A204.1 (cell line): ENCODE measurements around the gene INPP5D.
A peak's percentile ranks its signal among the peaks of the same experiment; 100 is the strongest.
"Not testable (repeated sequence)": the region's sequence is repeated elsewhere in the genome, so short reads cannot be mapped to it uniquely, and the experiment has no call there.

Experiments
- FAIRE-seq: peaks from 2 replicates; lab custom pipeline; 2012; peaks lifted over from hg19 to GRCh38; lab: Jason Lieb, UNC

INPP5D gene

DNA sequence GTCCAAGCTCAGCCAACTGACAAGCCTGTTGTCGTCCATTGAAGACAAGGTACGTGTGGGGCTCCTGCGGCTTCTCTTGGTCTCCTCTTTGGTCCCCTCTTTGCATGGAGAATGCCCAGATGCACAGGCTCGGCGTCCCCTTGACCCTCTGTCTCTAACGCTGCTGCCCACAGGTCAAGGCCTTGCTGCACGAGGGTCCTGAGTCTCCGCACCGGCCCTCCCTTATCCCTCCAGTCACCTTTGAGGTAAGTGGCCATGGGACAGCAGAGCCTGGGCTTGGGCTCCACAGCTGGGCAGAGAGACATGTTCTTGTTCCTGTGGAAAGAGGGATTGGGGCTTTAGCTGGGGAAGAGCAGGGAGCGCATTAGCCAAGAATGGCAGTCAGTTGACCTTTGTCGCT lies 86.1 kb downstream of the INPP5D start:
- no peak for FAIRE-seq

- no peak for FAIRE-seq
Observed at GRCh38 chr2:233147136-233147828, 87.1 kb downstream of the INPP5D start.

- no peak for FAIRE-seq
Observed at GRCh38 chr2:233147829-233148167, 87.7 kb downstream of the INPP5D start.

DNA sequence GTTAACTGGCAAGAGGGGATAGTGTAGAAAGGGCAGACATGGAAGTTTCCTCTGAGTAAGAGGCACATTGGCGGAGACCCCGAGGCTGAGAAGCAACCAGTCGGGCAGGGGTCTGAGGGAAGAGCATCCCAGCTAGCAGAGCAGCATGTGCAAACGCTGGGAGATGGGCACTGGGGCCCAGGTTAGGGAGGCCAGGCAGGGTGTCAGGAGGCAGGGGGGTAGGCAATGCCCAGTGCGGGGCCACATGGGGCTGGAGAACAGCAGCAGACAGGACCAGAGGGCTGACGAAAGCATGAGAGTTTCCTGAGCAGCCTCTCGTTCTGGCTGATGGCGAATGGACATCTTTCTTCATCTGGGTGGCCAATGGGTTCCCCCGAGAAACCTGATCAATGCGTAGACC lies 88.2 kb downstream of the INPP5D start:
- no peak for FAIRE-seq

GRCh38 chr2:233152541-233152940 lies 92.4 kb downstream of the INPP5D start:
- FAIRE-seq = no peak

- no peak for FAIRE-seq
Observed at GRCh38 chr2:233153146-233153798, 93.1 kb downstream of the INPP5D start.

- no peak for FAIRE-seq
Observed at GRCh38 chr2:233156001-233156400, 95.9 kb downstream of the INPP5D start.

DNA sequence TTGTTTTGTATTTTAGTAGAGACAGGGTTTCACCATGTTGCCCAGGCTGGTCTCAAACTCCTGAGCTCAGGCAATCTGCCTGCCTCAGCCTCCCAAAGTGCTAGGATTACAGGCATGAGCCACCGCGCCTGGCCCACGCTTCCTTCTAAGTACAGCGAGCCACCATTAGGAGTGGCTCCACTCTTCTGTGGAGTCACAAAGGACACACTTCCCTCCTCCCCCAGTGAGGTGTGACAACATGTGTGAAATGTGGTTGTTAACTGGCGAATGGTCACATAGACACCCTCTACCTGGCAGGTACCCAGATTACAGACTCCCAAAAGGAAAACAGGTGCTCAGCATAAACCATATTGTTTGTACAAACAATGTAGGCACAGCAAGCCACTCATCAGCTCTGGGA lies 96.3 kb downstream of the INPP5D start:
- not testable (repeated sequence) for FAIRE-seq

- no peak for FAIRE-seq
Observed at GRCh38 chr2:233161730-233162129, 101.6 kb downstream of the INPP5D start.

DNA sequence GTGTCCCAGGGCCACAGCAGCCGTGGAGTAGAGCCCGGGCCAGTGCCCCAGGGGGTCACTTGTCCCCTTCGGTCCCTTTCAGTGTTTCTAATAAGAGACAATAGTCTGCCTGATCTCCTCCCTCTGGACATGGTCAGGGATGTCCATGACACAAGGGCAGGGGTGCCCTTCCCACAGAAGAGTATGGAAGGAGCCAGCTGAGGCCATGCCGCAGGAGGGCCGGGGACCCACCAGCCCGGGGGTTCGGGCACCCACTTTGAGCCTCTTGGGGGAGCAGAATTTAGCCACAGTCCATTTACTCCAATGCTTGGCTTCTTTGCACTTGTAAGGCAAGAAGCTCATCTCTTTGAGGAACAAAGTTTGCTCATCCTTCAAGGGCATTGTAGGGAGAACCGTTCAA lies 102.6 kb downstream of the INPP5D start:
- FAIRE-seq = no peak

DNA sequence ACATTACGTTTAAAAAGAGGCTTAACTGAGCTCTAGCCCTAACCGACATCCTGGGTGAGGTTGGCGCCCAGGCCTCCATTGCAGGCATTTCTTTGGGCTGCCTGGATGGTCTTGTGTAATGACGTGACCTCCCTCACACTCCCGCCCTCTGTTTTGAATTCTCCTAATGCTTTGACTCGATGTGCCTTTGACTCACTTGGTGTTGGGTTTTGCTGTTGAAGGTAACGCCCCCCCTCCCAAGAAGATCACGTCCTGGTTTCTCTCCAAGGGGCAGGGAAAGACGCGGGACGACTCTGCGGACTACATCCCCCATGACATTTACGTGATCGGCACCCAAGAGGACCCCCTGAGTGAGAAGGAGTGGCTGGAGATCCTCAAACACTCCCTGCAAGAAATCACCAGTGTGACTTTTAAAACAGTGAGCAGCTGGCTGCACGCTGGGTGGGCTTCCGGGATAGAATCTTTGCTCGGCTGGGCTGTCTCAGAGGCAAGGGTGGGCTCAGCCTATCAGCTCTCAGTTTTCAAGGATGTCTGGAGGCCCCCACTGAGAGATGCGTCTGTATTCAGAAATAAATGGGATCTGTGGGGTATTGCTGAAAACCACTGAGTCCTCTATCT lies 103.5 kb downstream of the INPP5D start:
- no peak for FAIRE-seq

- FAIRE-seq = no peak
Observed at GRCh38 chr2:233164128-233164635, 104.0 kb downstream of the INPP5D start.

GRCh38 chr2:233164967-233165366 lies 104.8 kb downstream of the INPP5D start:
- no peak for FAIRE-seq

DNA sequence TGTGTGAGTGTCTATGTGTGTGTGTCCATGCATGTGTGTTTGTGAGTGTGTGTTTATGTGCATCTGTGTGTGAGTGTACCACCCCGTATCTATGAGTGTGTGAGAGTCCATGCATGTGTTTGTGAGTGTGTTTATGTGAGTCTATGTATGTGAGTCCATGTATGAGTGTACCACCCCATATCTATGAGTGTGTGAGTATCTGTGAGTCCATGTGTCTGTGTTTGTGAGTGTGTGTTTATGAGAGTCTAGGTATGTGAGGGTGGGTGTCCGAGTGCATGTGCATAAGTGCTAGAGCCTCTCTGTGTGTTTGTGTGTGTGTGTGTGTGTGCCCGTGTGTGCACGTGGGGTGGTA lies 105.4 kb downstream of the INPP5D start:
- FAIRE-seq = no peak

DNA sequence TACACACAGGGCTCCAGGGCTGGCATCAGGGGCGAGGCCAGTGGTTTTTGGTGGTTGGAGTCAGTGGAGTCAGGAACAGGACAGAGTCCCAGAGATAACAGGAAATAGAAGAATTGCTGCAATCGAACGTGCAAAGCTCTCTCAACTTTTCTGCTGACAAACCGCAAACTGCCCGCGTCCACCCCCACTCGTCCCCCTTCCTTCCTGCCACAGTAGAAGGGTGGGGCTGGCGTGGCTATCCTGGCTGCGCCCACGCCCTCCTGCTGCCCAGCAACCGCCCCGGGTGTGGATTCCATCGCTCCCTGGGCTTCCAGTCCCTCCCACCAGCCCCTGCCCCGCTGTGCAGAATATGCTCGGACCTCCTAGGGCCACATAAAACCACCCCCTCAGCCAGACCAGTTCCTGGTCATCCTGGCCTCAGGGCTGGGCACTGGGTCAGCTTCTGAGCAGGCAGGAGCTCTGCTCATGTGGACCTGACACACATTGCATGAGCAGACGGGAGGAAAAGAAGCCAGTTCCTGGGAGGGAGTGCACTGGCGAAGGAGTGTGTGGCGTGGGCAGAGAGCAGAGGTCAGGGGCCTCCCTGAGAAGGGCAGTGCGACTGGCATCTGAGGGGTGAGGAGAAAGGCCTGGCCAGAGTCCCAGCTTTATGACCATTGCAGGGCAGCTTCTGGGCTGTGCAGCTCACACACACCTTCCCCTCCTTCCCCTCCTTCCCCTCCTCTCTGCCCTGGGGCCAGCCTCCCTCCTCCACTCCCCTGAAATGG lies 105.9 kb downstream of the INPP5D start:
- FAIRE-seq = no peak

DNA sequence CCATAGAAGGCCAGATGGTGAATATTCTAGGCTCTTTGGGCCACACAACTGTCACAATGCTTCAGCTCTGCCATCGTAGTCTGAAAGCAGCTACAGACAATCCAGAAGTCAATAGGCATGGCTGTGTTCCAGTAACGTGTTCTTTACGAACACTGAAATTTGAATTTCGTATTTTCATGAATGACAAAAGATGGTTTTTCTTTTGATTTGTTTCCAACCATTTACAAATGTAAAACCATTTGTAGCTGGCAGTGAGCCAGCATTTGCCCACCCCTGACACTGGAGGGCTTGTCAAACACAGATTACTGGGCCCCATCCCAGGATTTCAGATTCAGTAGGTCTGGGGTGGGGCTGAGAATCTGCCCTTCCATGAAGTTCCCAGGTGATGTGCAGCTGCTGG lies 108.3 kb downstream of the INPP5D start:
- FAIRE-seq = no peak

DNA sequence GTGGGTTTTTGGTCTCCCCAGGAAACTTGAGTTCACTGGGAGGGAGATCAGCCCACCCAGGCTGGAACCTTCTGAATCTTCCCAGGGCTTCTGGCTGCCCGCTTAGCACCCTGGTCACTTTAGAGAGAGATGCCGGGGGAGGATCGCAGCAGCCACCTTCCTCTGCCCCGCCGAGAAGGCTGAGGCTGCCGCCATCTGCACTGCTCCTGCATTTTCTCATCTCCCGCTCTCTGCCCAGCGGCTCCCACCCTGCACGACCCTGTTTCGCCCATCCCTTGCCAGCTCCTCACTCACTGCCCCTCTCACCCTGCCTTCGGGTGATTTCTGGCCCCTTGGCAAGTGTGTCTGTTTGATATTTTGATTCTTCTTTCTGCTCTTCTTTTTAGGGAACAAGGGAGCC lies 108.8 kb downstream of the INPP5D start:
- FAIRE-seq = no peak

DNA sequence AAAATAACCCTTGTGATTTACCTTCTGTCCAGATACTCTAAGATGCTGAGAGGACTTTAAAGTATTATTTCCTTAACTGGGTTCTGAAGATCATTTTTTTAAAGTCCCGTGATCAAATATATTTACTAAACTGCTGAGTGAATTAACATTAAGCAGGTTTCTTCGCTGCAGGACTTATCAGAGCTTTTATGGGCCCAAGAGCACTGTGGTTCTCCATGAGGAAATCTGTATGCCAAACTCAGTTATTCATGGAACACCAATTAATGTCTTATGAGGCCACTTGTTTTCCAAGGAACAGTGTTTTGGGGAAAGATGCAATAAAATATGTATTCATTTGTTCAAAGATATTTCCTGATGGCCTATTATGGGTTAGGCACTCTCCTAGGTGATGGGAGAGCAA lies 111.2 kb downstream of the INPP5D start:
- FAIRE-seq = no peak

DNA sequence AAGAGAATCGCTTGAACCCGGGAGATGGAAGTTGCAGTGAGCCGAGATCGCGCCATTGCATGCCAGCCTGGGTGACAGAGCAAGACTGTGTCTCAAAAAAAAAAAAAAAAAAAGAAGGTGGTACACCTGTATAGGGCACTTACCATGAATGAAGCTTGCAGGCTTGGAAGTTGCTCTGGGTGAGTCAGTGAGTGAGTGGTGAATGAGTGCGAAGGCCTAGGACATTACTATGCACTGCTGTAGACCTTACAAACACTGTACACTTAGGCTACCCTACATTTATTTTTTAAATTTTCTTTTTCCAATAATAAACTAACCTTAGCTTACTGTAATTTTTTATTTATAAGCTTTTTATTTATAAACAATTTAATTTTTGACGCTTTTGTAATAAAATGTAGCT lies 113.0 kb downstream of the INPP5D start:
- FAIRE-seq = peak; percentile 64

DNA sequence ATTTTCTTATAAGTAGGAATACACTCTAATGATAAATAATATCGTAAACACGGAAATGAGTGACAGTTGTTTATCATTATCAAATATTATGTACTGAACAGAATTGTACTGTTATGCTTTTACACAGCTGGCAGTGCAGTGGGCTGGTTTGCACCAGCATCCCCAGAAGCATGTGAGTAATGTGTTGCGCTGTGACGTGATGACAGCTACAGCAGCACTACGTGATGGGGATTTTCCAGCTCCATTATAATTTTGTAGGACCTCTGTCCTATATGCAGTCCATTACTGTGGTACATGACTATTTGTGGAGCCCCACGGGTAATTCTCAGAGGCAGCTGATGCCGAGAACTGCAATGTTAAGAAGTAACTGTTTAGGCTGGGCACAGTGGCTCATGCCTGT lies 114.0 kb downstream of the INPP5D start:
- FAIRE-seq = no peak

DNA sequence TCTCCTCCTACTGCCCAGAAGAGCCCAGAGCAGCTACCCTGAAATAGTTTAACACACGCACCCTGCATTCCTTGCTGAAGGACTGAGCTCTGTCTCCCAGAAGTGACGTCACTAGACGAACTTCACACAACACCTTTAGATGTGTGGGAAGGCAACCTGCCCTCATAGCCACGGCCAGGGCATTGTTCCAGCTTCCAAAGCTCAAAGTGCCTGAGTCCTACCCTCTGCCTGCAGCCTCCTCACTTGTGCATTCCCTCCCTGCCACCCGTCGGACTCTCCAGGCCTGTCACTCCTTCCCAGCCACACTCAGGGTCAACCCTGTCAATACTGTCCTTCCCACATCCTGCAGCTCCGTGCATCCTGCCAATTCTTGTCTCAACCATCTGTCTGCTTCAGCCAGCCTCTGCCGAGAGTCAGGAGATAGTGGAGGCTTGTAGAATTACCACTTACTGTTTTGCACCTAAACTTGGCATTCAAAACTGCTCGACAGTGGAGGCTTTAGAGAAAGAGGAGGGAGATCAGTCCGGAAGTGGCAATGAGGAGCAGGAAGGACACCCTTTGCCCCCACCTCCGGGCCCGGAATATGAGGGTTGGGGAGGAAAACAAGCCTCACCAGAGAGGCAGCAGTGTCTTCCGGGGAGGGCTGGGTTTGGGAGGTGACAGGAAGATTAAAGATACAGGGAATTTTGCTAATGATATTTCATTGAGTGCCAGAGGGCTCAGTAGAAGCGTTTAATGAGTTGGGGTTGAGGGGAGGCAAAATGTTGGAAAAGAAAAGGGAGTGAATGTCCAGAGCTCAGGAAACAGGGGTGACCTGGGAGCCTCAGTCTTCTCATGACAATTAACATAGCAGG lies 119.1 kb downstream of the INPP5D start:
- no peak for FAIRE-seq

- no peak for FAIRE-seq
Observed at GRCh38 chr2:233179848-233180366, 119.8 kb downstream of the INPP5D start.
